ENCODE results near the gene ARHGAP23. TPM values are rescaled to one million over a fixed set of nuclear protein-coding genes. Genes with fewer than 3 reads are reported as not detected.

The ARHGAP23 gene
- total RNA-seq, 1 donor, result 66.1 TPM

GRCh38 chr17:38540514-38541045 lies 112.3 kb downstream of the ARHGAP23 start:
- TF ChIP-seq, protein P1, sequence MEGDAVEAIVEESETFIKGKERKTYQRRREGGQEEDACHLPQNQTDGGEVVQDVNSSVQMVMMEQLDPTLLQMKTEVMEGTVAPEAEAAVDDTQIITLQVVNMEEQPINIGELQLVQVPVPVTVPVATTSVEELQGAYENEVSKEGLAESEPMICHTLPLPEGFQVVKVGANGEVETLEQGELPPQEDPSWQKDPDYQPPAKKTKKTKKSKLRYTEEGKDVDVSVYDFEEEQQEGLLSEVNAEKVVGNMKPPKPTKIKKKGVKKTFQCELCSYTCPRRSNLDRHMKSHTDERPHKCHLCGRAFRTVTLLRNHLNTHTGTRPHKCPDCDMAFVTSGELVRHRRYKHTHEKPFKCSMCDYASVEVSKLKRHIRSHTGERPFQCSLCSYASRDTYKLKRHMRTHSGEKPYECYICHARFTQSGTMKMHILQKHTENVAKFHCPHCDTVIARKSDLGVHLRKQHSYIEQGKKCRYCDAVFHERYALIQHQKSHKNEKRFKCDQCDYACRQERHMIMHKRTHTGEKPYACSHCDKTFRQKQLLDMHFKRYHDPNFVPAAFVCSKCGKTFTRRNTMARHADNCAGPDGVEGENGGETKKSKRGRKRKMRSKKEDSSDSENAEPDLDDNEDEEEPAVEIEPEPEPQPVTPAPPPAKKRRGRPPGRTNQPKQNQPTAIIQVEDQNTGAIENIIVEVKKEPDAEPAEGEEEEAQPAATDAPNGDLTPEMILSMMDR (IDR thresholded peaks at IDR 0.05; ENCODE audit: insufficient read depth, low read depth, low read length), result no peak
- no peak for DNase-seq (ENCODE audit: low read depth)
- no peak overlapping the region for H3K4me3 ChIP-seq (ENCODE audit: low read depth, low read length)

- H3K4me3 ChIP-seq (ENCODE audit: low read depth, low read length), result no peak overlapping the region
- TF ChIP-seq, protein P1 (IDR thresholded peaks at IDR 0.05; ENCODE audit: insufficient read depth, low read depth, low read length), result no peak
- DNase-seq (ENCODE audit: low read depth), result no peak
Observed at GRCh38 chr17:38541281-38541680, 113.0 kb downstream of the ARHGAP23 start.

DNA sequence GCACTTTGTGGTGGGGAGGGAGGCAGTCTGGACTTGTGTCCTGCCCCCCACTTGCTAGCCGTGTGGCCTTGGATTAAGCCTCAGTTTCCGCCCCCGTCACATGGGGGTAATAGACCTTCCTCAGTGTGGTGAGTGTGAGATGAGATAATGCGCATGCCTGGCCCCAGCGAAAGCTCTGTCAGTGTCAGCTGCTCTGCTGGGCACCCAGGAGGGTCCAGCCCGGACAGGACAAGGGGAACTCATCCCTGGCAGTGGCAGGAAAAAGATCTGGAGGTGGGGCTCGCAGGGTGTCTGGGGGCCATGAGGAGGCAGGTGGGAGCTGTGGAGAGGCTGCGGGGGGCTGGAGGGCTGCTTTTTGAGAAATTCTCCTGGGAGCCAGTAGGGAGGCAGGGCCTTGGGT lies 114.0 kb downstream of the ARHGAP23 start:
- TF ChIP-seq, protein P1 (IDR thresholded peaks at IDR 0.05; ENCODE audit: insufficient read depth, low read depth, low read length), result no peak
- H3K4me3 ChIP-seq (ENCODE audit: low read depth, low read length), result no peak overlapping the region
- DNase-seq (ENCODE audit: low read depth), result no peak

GRCh38 chr17:38543403-38544174 lies 115.3 kb downstream of the ARHGAP23 start:
- TF ChIP-seq, protein P1 (IDR thresholded peaks at IDR 0.05; ENCODE audit: insufficient read depth, low read depth, low read length), result no peak

GRCh38 chr17:38544175-38544838 lies 116.0 kb downstream of the ARHGAP23 start:
- no peak overlapping the region for H3K4me3 ChIP-seq (ENCODE audit: low read depth, low read length)

More at GRCh38 chr17:38543403-38544174, 115.3 kb downstream of the ARHGAP23 start:
- no peak overlapping the region for H3K4me3 ChIP-seq (ENCODE audit: low read depth, low read length)
- no peak for DNase-seq (ENCODE audit: low read depth)

GRCh38 chr17:38544839-38545209 lies 116.6 kb downstream of the ARHGAP23 start:
- TF ChIP-seq, protein P1 (IDR thresholded peaks at IDR 0.05; ENCODE audit: insufficient read depth, low read depth, low read length), result no peak
- no peak for DNase-seq (ENCODE audit: low read depth)
- H3K4me3 ChIP-seq (ENCODE audit: low read depth, low read length), result no peak overlapping the region

More at GRCh38 chr17:38544175-38544838, 116.0 kb downstream of the ARHGAP23 start:
- TF ChIP-seq, protein P1 (IDR thresholded peaks at IDR 0.05; ENCODE audit: insufficient read depth, low read depth, low read length), result no peak
- no peak for DNase-seq (ENCODE audit: low read depth)
